T47D (cell line): ENCODE measurements around the gene AQR.
"Not testable (repeated sequence)": the region's sequence is repeated elsewhere in the genome, so short reads cannot be mapped to it uniquely, and the experiment has no call there.

Experiments
- DNase-seq, 2 experiments: peaks; one replicate each; pipeline versions ENCODE4 v3.0.0 to v3.0.0-alpha.2; 2011 to 2012; ENCODE audit warnings: low read depth in 1 of 2, low spot score in 1 of 2
- JUND ChIP-seq: IDR thresholded peaks from 2 replicates; pipeline ENCODE4 v1.6.1; 2012; ENCODE audit warnings: low read depth
- in situ Hi-C: cut with HindIII; loops from 2 replicates; pipeline ENCODE4 v1.10.0; 2016; ENCODE audit warnings: low sequenced_read_pairs, low pct_unique_long_range_greater_than_20kb

AQR gene

DNA sequence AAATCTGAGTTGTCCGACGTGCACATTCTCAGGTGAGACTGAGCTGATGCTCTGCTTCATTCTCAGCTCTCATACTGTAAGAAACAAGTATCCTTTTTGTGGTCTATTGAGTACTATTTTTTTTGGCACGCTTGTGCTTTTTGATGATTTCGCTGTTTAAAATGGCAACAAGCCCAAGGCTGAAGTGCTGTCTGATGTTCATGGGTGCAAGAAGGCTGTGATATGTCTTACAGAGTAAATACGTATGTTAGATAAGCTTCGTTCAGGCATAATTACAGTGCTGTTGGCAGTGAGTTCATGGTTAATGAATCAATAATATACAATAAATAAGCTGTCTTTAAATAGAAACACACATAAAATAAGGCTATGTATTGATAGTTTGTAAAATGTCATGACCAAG lies 27.2 kb downstream of the AQR start:
- no peak for TF ChIP-seq JUND
- in situ Hi-C loops = no loop called here
- DNase-seq = no peak

DNA sequence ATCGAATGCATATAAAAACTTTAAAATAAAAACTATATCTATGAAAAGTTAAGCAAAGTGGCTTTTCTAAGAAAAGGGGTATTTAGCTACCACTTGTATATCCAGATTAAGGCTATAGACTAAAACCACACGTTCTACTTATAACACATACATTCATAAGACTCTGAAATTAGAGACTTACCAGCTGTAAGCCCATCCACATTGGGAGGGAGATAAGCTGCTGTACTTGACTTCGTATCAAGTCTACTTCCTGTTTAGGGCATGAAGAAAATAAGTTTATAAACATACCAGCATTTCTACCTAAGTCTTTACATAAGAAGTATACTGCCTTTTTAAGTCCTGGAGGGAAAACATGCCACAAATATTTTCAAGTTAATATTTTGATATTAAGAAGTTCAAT lies 27.7 kb downstream of the AQR start:
- TF ChIP-seq JUND = no peak
- in situ Hi-C loops = no loop called here
- no peak for DNase-seq

DNA sequence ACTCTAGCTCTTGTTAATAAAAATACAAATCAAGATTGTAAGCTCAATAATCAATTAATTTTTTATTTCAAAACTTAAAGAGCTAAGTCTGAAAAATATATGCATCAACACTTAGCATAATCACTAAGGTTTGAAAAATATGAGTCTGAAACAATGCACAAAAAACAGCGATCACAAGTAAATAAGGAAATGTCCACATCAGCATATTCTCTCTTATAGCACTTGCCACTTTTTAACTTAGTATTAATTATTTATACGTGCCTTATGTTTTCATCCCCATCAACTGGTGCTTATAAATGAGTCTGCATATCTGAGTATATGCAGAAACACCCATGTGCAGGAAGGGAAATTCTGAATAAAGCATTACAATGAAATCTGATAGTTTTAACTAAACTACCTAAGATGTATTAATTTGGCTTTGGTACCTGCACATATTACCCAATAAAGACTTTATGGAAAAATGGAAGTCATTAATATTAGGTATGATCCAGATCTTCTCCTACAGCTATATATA lies 28.3 kb downstream of the AQR start:
- DNase-seq = no peak
- in situ Hi-C loops = no loop called here
- TF ChIP-seq JUND = no peak

DNA sequence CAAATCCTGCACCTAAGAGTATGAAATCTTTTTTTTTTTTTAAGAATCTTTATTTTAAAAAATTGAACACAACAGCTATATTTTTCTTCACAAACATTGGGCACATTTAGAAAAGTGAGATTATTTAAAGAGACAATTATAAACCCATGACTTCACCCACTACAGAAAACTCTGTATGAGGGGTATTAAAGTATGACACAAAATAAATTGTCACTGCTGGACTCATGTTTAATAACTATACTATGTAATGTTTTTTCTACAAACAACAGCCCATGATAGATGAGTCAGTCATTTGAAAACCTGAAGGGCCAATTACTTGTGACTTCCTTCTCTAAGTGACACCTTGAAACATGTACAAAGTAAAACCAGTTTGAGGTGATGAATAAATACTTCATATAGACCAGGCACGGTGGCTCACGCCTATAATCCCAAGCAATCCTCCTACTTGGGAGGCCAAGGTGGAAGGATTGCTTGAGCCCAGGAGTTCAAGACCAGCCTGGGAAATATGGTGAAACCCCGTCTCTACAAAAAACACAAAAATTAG lies 36.0 kb downstream of the AQR start:
- DNase-seq = no peak
- no peak for TF ChIP-seq JUND
- in situ Hi-C loops = no loop called here

DNA sequence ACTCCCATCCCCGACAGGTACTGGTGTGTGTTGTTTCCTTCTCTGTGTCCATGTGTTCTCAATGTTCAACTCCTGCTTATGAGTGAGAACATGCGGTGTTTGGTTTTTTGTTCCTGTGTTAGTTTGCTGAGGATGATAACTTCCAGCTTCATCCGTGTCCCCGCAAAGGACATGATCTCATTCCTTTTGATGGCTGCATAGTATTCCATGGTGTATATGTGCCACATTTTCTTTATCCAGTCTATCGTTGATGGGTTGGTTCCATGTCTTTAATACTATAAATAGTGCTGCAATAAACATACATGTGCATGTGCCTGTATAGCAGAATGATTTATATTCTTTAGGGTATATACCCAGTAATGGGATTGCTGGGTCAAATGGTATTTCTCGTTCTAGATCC lies 41.2 kb downstream of the AQR start:
- in situ Hi-C loops = not testable (repeated sequence)

DNA sequence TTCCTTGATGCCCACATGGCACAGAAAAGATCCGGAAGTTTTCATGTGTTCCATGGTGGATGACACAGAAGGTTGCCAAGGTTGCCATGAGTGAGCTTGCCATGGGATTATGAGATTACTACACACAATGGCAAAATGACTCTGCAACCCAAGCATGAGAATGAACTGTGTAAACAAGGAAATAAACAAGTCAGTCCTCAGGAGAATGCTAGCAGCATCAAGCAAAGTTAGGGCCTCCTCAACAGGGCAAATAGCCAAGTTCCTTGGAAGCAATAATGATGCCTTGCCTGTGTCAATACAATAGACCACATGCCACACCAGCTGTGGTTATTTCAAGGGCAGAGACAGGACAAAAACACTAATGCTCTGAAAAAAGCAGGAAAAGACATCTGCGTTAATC lies 41.8 kb downstream of the AQR start:
- TF ChIP-seq JUND = no peak
- peak in 1 of 2 experiments; percentile 90 for DNase-seq
- in situ Hi-C loops = no loop called here

More for the DNA sequence above, 41.2 kb downstream of the AQR start:
- DNase-seq = not testable (repeated sequence)

DNA sequence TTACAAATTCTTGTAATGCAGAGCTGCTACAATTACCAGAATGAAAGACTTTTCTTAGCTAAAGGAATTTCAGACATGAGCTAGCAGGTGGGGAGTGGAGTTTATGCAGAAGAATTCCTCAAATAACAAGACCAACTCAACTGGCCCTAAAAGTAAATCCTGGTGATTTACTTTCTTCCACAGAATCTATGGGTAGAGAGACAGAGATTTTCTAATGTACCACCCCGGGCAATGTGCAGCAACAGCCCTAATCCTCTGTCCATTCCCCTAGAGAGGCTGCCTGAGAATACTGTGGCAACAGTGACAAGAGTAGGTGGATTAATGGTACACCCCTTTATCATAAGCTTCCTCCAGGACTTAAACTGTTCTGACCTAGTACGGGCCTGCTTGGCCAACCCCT lies 55.2 kb downstream of the AQR start:
- in situ Hi-C loops = no loop called here
- TF ChIP-seq JUND = no peak
- no peak for DNase-seq

DNA sequence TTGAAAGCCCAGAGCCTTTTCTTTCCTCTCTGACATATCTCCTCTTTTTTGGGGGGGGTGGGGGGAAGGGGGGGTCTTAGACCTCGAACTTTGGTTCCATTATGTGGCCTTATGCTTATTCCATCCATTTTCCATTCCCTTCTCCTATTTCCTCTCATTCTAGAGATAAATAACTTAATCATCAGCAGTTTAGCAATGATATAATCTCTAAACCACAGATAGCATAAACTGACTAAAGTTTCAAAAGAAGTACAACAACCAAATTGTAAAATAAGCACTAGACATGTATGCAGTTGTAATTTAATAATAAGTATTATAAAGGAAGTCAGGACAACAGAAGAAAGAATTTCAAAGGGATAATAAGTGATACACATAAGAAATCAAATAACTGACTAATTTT lies 64.5 kb downstream of the AQR start:
- TF ChIP-seq JUND = no peak
- in situ Hi-C loops = no loop called here
- no peak for DNase-seq

DNA sequence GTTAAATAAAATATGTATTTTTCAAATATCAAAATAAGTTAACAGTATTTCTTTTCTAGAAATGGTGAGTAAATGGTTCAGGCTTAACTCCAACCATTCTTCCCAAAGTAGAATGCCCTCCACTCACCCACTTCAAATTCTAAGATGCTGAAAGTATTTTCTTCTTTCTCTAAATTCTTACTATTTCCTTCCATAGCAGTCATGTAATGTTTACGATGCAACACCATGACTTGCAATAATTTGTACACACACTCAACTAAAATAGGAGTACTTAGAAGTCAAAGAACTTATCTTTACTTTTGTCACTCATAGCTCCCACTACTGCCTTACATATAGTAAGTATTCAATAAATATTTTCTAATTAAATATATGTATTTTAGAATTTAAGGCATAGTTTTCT lies 65.0 kb downstream of the AQR start:
- TF ChIP-seq JUND = no peak
- in situ Hi-C loops = no loop called here

DNA sequence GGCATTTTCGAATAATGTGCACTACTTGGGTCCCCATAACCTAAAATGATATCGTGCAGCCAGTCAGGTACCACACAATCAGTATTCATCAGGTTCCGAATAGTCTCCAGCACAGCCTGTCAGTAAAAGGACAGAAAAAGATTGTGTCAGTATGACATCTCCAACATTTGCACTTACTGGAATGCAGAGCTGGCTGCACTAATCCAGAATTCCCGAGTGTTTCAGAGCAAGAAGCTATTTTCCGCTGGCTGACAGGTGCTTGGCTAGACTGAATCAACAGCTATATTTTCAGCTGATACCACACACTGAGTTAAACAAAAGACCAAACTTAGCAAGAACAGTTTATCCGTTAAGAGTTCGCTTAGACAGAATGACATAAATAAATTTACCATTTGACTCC lies 68.8 kb downstream of the AQR start:
- in situ Hi-C loops = no loop called here
- TF ChIP-seq JUND = no peak
- DNase-seq = no peak

More for the DNA sequence above, 65.0 kb downstream of the AQR start:
- DNase-seq = no peak

DNA sequence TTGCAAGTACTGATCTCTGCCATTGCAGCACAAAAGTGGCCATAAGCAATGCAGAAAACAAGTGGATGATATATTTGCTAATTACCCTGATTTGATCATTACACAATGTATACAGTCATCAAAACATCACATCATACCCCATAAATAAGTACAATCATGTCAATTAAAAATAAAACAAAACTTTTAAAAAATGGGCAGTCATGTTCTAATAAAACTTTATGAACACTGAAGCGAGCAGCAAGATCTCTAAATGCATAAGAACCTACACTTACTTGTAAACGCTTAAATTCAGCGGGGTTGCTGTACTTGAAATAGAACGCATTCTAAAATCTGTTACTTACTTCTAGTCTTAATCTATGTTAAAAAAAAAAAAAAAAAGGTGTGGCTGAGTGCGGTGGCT lies 73.4 kb downstream of the AQR start:
- no peak for TF ChIP-seq JUND
- in situ Hi-C loops = no loop called here
- DNase-seq = no peak

DNA sequence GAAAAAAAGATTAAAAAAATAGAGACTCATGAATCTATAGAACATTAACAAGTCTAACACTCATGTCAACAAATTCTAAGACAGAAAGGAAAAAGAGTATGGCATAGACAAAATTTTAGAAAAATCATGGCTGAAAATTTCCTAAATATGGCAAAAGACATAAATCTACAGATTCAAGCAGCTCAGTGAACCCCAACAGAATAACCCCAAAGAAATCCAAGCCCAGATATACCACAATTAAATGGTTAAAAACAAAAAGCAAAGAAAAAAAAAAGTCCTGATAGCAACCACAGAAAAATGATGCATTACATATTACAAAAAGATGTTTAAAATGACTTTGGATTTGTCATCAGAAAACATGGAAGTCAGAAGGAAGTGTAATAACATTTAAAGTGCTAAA lies 75.6 kb downstream of the AQR start:
- in situ Hi-C loops = no loop called here
- no peak for DNase-seq
- no peak for TF ChIP-seq JUND

DNA sequence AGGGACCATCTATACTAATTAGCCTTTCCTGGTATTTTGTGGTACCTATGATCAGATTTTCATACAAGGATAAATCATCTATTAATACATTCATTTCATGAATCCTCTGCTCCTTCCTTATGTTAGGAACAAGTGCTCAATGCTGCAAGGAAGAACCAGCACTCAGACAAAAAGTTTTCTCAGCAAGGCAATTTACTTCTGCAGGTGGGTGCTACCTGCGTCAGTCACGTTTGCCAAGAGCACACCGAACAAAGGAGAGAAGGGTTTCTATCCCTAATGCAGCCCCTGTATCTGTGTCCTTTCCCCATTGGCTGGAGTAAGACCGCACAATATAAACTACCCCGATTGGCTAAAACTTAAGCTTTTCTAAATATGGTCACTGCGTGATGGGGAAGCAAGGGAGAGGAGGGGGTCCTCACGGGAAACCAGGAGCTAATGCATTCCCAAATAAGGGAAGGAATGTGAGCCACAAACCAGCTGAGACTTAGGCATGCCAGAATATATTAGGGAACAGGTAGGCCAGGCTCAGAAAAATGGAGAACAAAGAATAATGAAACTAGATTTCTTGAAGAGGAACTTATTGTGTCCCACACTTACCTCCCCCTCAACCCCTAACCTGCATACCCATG lies 76.5 kb downstream of the AQR start:
- DNase-seq = peak in 1 of 2 experiments; percentile 1
- TF ChIP-seq JUND = no peak
- in situ Hi-C loops = no loop called here

DNA sequence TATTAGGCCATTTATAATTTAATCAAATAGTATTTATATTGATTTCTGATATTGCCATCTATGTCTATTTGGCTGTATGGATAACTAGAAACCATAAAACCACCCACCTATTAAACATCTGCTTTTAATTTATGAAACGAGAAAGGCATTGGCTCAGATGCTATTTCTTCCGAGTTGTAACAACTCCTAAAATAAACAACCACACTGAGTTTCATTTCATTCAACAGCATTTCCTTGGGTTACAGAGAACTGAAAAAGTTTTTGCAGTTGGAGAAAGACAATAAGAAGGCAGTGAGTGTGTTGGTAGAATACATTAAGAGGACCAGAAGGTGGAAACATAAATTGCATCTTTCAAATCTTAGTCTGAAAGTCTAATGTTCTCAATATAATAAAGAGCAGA lies 79.1 kb downstream of the AQR start:
- no peak for TF ChIP-seq JUND
- DNase-seq = no peak
- in situ Hi-C loops = no loop called here
